Measurements from ENCODE around the gene EEF2K.

Gene EEF2K

GRCh38 chr16:22308824-22309520, 102.9 kb downstream of the EEF2K start:
- no peak for DNase-seq (ENCODE audit: low read depth)
- no peak for TF ChIP-seq POLR2A (IDR thresholded peaks at IDR 0.05; ENCODE audit: extremely low read depth, insufficient read length)
- TF ChIP-seq, protein P1, sequence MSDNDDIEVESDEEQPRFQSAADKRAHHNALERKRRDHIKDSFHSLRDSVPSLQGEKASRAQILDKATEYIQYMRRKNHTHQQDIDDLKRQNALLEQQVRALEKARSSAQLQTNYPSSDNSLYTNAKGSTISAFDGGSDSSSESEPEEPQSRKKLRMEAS (IDR thresholded peaks at IDR 0.05; ENCODE audit: low read depth, low read length) = no peak
- no peak for TF ChIP-seq CTCF (IDR thresholded peaks at IDR 0.05; ENCODE audit: low read depth, low read length)
- no peak for TF ChIP-seq MYC (IDR thresholded peaks at IDR 0.05; ENCODE audit: low read depth, low read length)
- no peak overlapping the region for H3K4me3 ChIP-seq (ENCODE audit: low read depth, low read length)

- no peak for DNase-seq (ENCODE audit: low read depth)
- no peak overlapping the region for H3K4me3 ChIP-seq (ENCODE audit: low read depth, low read length)
- TF ChIP-seq, protein P1 (IDR thresholded peaks at IDR 0.05; ENCODE audit: low read depth, low read length) = no peak
- TF ChIP-seq POLR2A (IDR thresholded peaks at IDR 0.05; ENCODE audit: extremely low read depth, insufficient read length) (no peak), CTCF (IDR thresholded peaks at IDR 0.05; ENCODE audit: low read depth, low read length) (no peak), MYC (IDR thresholded peaks at IDR 0.05; ENCODE audit: low read depth, low read length) (no peak)
Observed at GRCh38 chr16:22311520-22311919, 105.4 kb downstream of the EEF2K start.

GRCh38 chr16:22312897-22313781, 107.1 kb downstream of the EEF2K start:
- no peak overlapping the region for H3K4me3 ChIP-seq (ENCODE audit: low read depth, low read length)
- no peak for DNase-seq (ENCODE audit: low read depth)
- TF ChIP-seq, protein P1 (IDR thresholded peaks at IDR 0.05; ENCODE audit: low read depth, low read length) = no peak
- no peak for TF ChIP-seq CTCF (IDR thresholded peaks at IDR 0.05; ENCODE audit: low read depth, low read length)
- no peak for TF ChIP-seq POLR2A (IDR thresholded peaks at IDR 0.05; ENCODE audit: extremely low read depth, insufficient read length)
- no peak for TF ChIP-seq MYC (IDR thresholded peaks at IDR 0.05; ENCODE audit: low read depth, low read length)

DNA sequence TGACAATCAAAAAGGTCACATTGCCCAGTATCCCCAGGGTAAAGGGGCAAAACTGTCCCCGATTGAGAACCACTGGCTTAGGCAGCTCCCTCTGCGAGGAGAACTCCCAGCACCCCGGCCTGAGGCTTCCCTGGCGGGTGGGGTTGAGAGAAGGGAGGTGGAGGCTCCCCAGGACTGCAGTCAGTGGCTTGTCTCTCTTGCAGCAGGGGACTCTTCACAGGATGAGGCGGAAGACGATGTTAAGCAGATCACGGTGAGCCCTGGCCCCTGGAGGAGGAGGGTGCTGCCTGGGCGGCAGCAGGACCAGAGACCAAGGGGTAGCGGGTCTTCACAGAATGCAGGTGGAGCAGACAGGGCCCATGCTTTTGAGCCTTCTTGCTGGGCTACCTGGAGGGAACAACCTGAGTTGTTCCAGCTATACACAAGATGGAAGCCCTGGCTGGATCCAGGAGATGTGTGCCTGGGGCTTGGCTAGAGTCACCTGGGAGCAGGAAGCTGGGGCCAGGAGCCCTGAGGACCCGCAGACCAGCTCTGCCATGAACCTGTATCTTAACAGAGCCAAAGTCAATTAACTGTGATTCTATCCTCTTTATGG, 107.9 kb downstream of the EEF2K start:
- no peak overlapping the region for H3K4me3 ChIP-seq (ENCODE audit: low read depth, low read length)
- DNase-seq (ENCODE audit: low read depth) = no peak
- no peak for TF ChIP-seq CTCF (IDR thresholded peaks at IDR 0.05; ENCODE audit: low read depth, low read length)
- TF ChIP-seq, protein P1 (IDR thresholded peaks at IDR 0.05; ENCODE audit: low read depth, low read length) = no peak
- no peak for TF ChIP-seq MYC (IDR thresholded peaks at IDR 0.05; ENCODE audit: low read depth, low read length)
- TF ChIP-seq POLR2A (IDR thresholded peaks at IDR 0.05; ENCODE audit: extremely low read depth, insufficient read length) = no peak

- TF ChIP-seq MYC (IDR thresholded peaks at IDR 0.05; ENCODE audit: low read depth, low read length) (no peak), CTCF (IDR thresholded peaks at IDR 0.05; ENCODE audit: low read depth, low read length) (no peak), POLR2A (IDR thresholded peaks at IDR 0.05; ENCODE audit: extremely low read depth, insufficient read length) (no peak)
- TF ChIP-seq, protein P1 (IDR thresholded peaks at IDR 0.05; ENCODE audit: low read depth, low read length) = no peak
- no peak overlapping the region for H3K4me3 ChIP-seq (ENCODE audit: low read depth, low read length)
- no peak for DNase-seq (ENCODE audit: low read depth)
Observed at GRCh38 chr16:22314661-22315626, 108.9 kb downstream of the EEF2K start.

All from NB4 (cell line).